GM10266 (cell line): Measurements from ENCODE around the gene TXNDC8.

ENCODE experiments used
- DNase-seq: peaks from one replicate; pipeline ENCODE4 v3.0.0; 2012; ENCODE audit errors: extremely low spot score
- CTCF ChIP-seq: IDR thresholded peaks from 2 replicates; pipeline ENCODE4 v1.5.1; 2012; ENCODE audit warnings: mild to moderate bottlenecking, low read depth; ENCODE audit not compliant: control insufficient read depth, insufficient read depth; ENCODE audit errors: missing control alignments

The TXNDC8 gene

GRCh38 chr9:110356639-110357395 is 19.2 kb upstream of the TXNDC8 start:
- no peak for DNase-seq
- no peak for TF ChIP-seq CTCF

- no peak for DNase-seq
- no peak for TF ChIP-seq CTCF
Observed at GRCh38 chr9:110355911-110356310, 18.2 kb upstream of the TXNDC8 start.

GRCh38 chr9:110351009-110351467 is 13.4 kb upstream of the TXNDC8 start:
- DNase-seq = no peak
- TF ChIP-seq CTCF = no peak

GRCh38 chr9:110346325-110346724 is 8.7 kb upstream of the TXNDC8 start:
- no peak for TF ChIP-seq CTCF
- DNase-seq = no peak

- TF ChIP-seq CTCF = no peak
- DNase-seq = no peak
Observed at GRCh38 chr9:110344821-110345220, 7.2 kb upstream of the TXNDC8 start.

GRCh38 chr9:110343551-110343950 is 5.9 kb upstream of the TXNDC8 start:
- no peak for TF ChIP-seq CTCF

GRCh38 chr9:110340306-110340705 is 2.6 kb upstream of the TXNDC8 start:
- DNase-seq = no peak
- TF ChIP-seq CTCF = no peak

More at GRCh38 chr9:110343551-110343950, 5.9 kb upstream of the TXNDC8 start:
- no peak for DNase-seq
